Left renal cortex interstitium (tissue), 4 donors: ENCODE measurements around the gene AKAP7. TPM values are rescaled to one million over a fixed set of nuclear protein-coding genes. Genes with fewer than 3 reads are reported as not detected.
"Not testable (repeated sequence)": the region's sequence is repeated elsewhere in the genome, so short reads cannot be mapped to it uniquely, and the experiment has no call there.

Source experiments
- DNase-seq, 4 donors: peaks; one replicate each; pipeline ENCODE4 v3.0.0-alpha.2; 2013; ENCODE audit warnings: low read depth in 4 of 4, low spot score in 2 of 4, missing footprints in 1 of 4
- polyA plus RNA-seq, 4 donors: library from polyadenylated mRNA; unstranded; fragments of 120-200 nt; gene quantifications; one replicate each; pipeline ENCODE4 v1.2.1, GENCODE V29; 2013; ENCODE audit not compliant: insufficient read length in 4 of 4

The AKAP7 gene
- 10 to 100 TPM in 3 of 4 donors, 1 to 10 TPM in 1; 7.9 to 15.9 (median 12.4) TPM for polyA plus RNA-seq

- peak in 3 of 4 donors; percentile 41 to 52 (median 50) for DNase-seq
These were observed at the start of gene AKAP7 for GRCh38 chr6:131135244-131136020. Gene AKAP7, plus strand, starts transcription at chr6:131135467. Its CDS starts 297 bp downstream, at chr6:131135764.

DNA sequence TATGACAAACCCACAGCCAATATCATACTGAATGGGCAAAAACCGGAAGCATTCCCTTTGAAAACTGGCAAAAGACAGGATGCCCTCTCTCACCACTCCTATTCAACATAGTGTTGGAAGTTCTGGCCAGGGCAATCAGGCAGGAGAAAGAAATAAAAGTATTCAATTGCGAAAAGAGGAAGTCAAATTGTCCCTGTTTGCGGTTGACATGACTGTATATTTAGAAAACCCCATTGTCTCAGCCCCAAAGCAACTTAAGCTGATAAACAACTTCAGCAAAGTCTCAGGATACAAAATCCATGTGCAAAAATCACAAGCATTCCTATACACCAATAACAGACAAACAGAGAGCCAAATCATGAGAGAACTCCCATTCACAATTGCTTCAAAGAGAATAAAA is 44.9 kb upstream of the AKAP7 start:
- DNase-seq, result not testable (repeated sequence)

DNA sequence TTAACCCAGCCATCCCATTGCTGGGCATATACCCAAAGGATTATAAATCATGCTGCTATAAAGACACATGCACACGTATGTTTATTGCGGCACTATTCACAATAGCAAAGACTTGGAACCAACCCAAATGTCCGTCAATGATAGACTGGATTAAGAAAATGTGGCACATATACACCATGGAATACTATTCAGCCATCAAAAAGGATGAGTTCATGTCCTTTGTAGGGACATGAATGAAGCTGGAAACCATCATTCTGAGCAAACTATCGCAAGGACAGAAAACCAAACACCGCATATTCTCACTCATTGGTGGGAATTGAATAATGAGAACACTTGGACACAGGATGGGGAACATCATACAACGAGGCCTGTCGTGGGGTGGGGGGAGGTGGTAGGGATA is 43.3 kb upstream of the AKAP7 start:
- DNase-seq, result not testable (repeated sequence)

GRCh38 chr6:131093334-131093733 is 41.9 kb upstream of the AKAP7 start:
- DNase-seq, result no peak

GRCh38 chr6:131096786-131097185 is 38.5 kb upstream of the AKAP7 start:
- DNase-seq, result no peak

DNA sequence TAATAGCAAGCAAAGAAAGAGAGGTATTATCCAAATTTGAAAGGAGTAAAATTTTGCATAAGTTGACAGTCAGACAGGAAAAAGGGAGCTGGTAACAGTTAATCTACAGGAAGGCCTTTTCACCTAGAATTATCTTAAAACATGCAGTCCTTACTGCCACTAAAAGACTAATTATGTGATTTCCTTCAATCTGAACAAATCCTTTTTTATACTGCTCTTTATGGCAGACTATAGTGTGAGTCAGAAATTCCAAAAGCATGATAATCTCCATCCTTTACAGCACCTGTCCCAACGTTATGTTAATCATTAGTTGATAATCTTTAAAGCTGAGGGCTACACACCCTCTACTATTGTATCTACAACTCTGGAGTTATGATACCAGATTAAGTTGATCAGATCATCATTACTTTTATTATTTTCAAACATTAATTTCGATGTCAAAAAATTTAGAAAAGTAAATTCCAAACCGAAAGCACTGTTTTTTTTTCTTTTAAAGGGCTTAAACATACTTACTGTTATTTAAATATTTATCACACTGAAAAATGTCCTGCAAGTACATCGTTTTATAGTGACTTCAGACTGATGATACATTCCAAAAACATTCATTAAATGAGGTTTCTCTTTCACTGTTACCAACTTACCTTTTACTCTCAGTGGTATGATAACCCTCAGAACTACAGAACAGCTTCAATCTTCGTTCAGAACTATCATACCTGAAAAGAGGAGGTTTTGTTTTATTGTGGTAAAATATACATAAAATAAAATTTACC is 33.2 kb upstream of the AKAP7 start:
- DNase-seq, result no peak

DNA sequence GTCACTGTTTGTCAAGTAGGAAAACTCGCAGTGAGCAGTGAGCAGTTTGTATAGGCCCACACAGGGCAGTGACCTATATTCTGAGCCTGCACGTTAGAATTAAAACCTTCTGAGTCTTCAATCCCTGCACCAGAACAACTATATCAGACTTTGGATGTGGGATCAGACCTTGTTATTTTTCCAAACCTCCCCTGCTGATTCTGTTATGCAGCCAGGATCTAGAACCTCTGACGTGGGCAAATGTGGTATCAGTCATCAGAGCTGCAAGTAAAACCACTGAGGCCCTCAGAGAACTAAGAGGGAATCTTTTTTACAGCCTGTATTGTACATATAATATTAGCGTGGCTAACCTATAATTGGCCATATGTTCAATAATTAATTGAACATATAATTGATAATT is 32.0 kb upstream of the AKAP7 start:
- DNase-seq, result no peak

DNA sequence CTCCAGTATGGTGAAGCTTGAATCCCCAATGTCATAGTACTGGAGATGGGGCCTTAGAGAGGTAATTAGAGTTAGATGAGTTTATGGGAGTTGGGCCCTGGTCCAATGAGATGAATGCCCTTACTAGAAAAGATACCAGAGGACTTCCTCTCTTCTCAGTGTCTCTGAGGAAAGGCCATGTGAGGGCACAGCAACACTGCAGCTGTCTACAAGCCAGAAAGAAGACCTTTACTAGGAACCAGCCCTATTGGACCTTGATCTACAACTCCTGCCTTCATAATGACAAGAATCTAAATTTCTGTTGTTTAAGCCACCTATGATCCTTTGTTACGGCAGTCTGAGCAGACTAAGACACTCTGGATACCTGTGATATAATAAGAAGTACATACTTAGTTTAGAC is 31.4 kb upstream of the AKAP7 start:
- no peak for DNase-seq

GRCh38 chr6:131107151-131107550 is 28.1 kb upstream of the AKAP7 start:
- no peak for DNase-seq

DNA sequence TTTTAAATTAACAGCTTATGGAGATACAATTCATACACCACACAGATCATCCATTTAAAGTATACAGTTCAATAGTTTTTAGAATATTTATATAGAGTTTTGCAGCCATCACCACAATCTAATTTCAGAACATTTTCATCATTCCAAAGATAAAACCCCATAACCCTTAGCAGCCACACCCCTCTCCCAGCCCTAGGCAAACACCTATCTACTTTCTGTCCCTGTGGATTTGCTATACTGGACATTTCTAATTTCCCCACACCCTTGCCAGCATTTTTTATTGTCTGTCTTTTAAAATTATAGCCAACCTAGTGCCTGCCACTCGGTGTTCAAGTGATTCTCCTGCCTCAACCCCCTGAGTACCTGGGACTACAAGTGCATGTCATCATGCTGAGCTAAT is 23.0 kb upstream of the AKAP7 start:
- DNase-seq, result no peak

DNA sequence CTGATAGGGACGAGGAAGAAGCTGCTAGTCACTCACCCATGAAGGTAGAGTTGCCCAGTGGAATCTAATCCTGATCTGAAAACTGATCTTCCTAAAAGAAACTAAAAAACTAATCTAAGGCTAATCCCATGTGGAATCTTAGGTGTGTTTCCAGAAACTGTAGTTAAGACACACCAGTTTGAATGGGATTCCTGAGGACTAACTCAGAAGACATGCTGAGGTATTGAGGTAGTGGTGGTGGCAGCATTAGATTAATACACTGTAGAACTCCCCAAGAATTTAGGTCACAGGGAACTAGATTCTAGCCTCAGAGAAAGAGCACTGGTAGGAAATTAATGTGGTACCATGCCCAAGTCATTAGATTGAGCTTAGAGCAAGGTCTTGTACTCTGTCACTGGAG is 19.6 kb upstream of the AKAP7 start:
- DNase-seq, result no peak

DNA sequence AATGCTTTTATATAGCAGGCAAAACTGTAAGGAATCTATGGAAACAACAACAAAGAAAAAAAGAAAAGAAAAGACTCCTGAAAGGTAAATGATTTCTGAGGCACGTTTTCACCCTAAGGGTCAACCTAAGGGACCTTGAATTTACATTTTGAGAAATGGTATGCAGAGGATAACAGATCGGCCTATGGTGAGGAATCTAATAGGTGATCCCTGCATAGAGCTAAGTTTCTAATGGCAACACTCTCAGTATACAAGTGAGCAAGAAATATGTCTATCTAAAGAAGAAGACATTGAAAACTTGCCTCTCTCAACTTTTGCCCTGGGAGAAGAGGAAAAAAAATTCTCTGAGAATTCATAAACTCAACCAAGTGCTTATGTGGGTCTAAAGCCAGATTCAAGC is 18.9 kb upstream of the AKAP7 start:
- no peak for DNase-seq

GRCh38 chr6:131116755-131117360 is 18.4 kb upstream of the AKAP7 start:
- no peak for DNase-seq

GRCh38 chr6:131117878-131118277 is 17.4 kb upstream of the AKAP7 start:
- no peak for DNase-seq

GRCh38 chr6:131122007-131122406 is 13.3 kb upstream of the AKAP7 start:
- no peak for DNase-seq

DNA sequence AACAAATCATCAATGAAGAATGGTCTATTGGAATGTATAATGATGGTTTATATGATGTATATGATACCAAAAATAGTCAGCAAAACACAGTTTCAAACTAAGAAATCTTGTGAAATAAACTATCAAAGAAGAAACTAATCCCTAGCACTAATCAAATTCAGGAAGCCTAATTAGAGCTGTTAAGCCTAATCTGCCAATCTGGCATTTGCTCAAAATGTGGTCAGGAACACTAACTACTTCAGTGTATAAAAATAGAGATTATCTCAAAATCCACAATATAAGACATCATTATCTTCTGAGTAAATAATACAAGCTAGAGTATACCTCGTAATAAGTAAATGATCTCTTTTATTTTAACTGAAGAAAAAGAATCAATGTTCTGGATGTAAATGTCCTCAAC is 12.8 kb upstream of the AKAP7 start:
- DNase-seq, result no peak

- DNase-seq, result no peak
These were observed 10.8 kb upstream of the AKAP7 start for GRCh38 chr6:131124336-131125071.

GRCh38 chr6:131125431-131125830 is 9.8 kb upstream of the AKAP7 start:
- DNase-seq, result no peak

GRCh38 chr6:131129689-131130553 is 5.3 kb upstream of the AKAP7 start:
- no peak for DNase-seq

DNA sequence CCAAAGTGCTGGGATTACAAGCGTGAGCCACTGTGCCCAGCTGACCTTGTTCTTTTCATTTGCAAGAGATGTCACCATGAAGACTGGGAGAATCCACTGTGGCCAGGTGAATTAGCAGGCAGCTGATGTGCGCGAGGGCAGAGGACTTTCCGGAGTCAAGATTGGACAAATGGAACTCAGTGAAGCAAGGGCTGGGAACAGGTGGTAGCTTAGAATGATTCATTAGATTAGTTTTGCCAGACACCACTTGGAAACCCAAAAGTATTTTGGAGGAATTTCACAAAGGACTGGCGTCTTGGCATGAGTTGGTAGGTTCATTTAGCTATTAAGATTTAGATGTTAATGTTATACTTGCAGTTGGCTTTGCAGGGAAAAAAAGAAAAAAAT is 4.7 kb upstream of the AKAP7 start:
- DNase-seq, result no peak
